GM13977 (cell line): Measurements from ENCODE around the gene B3GNT9.

Source experiments
- DNase-seq: peaks from one replicate; pipeline ENCODE4 v3.0.0; 2012; ENCODE audit warnings: low spot score
- CTCF ChIP-seq: IDR thresholded peaks from 2 replicates; pipeline ENCODE4 v1.5.1; 2012; ENCODE audit warnings: mild to moderate bottlenecking, control low read depth; ENCODE audit not compliant: insufficient read depth; ENCODE audit errors: extremely low read depth, missing control alignments
- in situ Hi-C: fragments of 300-500 bp; cut with MboI; formaldehyde crosslinking; loops from one replicate; pipeline ENCODE4 v1.12.0; 2022; ENCODE audit warnings: low sequenced_read_pairs, low pct_unique_long_range_greater_than_20kb, mixed read lengths, inconsistent platforms; ENCODE audit not compliant: unreplicated experiment

The B3GNT9 gene

GRCh38 chr16:67150833-67151396 is at the start of gene B3GNT9:
B3GNT9 (minus strand) TSS chr16:67150998; CDS start chr16:67150485, 513 bp downstream.
- no peak for TF ChIP-seq CTCF
- in situ Hi-C loops: loop anchor here (10.0 kb wide), 1 partner anchor 136 kb away; no protein-coding TSS in a partner anchor
- DNase-seq: peak; percentile 88

- in situ Hi-C loops: no loop called here
- TF ChIP-seq CTCF: no peak
- no peak for DNase-seq
Observed at GRCh38 chr16:67200491-67200890, 49.7 kb upstream of the B3GNT9 start.

DNA sequence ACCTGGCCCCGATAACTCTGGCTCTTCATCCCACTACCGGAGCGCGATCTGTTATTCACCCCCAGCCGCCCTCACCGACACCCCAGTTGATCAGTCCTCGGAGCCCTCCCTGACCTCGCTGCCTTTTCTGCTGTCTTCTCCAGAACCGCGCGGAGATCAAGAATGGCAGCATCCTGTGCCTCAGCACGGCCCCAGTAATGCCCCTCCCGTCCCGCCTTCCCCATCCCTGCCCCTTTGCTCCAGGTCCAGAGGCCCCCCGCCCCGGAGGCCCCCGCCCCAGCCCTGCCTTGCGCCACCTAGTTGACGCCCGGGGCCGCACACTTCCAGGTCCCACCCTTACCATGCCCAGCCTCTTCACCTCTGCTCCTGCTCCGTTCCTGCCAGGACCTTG is 49.0 kb upstream of the B3GNT9 start:
- TF ChIP-seq CTCF: peak; percentile 5
- no peak for DNase-seq
- in situ Hi-C loops: no loop called here

DNA sequence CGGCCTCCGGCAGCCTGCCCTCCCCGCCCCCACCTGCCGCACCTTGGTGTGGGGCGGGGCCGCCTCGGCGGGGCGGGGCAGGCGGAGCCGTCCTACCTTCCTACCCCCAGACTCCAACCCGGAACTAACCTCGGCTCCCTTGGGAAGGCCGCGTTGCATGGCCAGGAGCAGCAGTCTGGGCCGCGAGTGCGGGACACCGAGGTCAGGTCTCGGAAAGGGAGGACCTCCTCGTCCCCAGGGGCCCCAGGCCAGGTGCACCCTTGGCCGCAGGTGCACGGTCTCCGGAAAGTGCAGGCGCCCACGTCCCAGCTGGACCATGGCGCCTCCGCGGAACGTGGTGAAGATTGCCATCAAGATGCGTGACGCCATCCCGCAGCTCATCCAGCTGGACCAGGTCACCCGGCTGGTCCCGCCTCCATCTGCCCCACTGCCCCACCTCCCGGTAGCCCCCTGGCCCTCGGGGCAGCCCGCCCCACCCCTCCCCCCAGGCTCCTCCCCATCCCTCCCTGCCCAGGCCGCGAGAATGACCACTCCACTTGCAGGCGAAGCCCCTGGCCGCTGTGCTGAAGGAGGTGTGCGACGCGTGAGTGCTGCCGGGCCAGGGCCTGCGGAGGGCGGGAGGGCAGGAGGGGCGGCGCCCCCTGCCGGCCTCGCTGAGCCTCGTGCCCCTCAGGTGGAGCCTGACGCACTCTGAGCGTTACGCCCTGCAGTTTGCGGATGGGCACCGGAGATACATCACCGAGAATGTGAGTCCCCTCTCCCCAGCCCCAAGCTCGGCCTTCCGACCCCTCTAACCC is 48.4 kb upstream of the B3GNT9 start, which contains the start of gene ELMO3:
Gene ELMO3 (plus strand): TSS at position 121 of the 797 bp plus-strand sequence. CDS start 196 bp downstream, at position 317.
- no peak for TF ChIP-seq CTCF
- in situ Hi-C loops: no loop called here
- no peak for DNase-seq

GRCh38 chr16:67198238-67198734 is 47.5 kb upstream of the B3GNT9 start:
- DNase-seq: peak; percentile 69
- in situ Hi-C loops: no loop called here
- peak; percentile 44 for TF ChIP-seq CTCF

DNA sequence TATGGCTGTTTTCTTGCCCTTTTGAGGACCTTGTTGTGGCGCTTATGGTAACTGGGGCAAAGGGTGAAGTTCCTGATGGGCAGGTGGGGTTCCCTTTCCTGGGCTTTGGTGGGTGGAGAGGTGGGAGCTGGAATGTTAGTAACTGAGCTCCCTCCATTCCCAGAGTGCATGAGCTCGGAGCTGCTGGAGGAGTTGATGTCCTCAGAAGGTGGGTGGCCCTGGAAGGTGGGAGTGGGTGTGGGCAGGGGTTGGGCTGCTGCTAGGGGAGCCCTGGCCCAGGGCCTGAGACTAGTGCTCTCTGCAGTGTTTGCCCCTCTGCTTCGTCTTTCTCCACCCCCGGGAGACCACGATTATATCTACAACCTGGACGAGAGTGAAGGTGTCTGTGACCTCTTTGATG is 46.9 kb upstream of the B3GNT9 start:
- no peak for DNase-seq
- in situ Hi-C loops: no loop called here
- no peak for TF ChIP-seq CTCF
